SK-MEL-5 (cell line): ENCODE results near the gene C2orf76. TPM values are rescaled to one million over a fixed set of nuclear protein-coding genes. Genes with fewer than 3 reads are reported as not detected.
A peak's percentile ranks its signal among the peaks of the same experiment; 100 is the strongest.
"Not testable (repeated sequence)": the region's sequence is repeated elsewhere in the genome, so short reads cannot be mapped to it uniquely, and the experiment has no call there.

Experiments
- DNase-seq: peaks from one replicate; pipeline ENCODE4 v3.0.0-alpha.2; 2016; ENCODE audit warnings: low read depth, low spot score
- in situ Hi-C: cut with HindIII; loops from 2 replicates; pipeline ENCODE4 v1.10.0; 2016; ENCODE audit warnings: low sequenced_read_pairs, high pct_unique_total_duplicates, low pct_unique_long_range_greater_than_20kb
- total RNA-seq: library from RNA; depleted of rRNA; stranded (reverse); fragments of >200 nt; shearing (Covaris generic); gene quantifications from 2 replicates; pipeline ENCODE4 v1.2.3, GENCODE V29; 2014

Gene C2orf76
- total RNA-seq, 1 experiment from 2014 or later, result 23.8 TPM

- in situ Hi-C loops, result no loop called here
- no peak for DNase-seq
These were observed 77.5 kb downstream of the C2orf76 start for GRCh38 chr2:119289093-119289492.

GRCh38 chr2:119288576-119288975, 78.1 kb downstream of the C2orf76 start:
- in situ Hi-C loops, result no loop called here
- DNase-seq, result no peak

GRCh38 chr2:119286661-119287060, 80.0 kb downstream of the C2orf76 start:
- in situ Hi-C loops, result no loop called here
- no peak for DNase-seq

- DNase-seq, result no peak
- in situ Hi-C loops, result no loop called here
These were observed 82.7 kb downstream of the C2orf76 start for GRCh38 chr2:119283873-119284331.

GRCh38 chr2:119282996-119283511, 83.6 kb downstream of the C2orf76 start:
- in situ Hi-C loops, result no loop called here
- DNase-seq, result no peak

- in situ Hi-C loops, result no loop called here
- DNase-seq, result no peak
These were observed 84.3 kb downstream of the C2orf76 start for GRCh38 chr2:119282146-119282995.

- in situ Hi-C loops, result no loop called here
- DNase-seq, result no peak
These were observed 86.0 kb downstream of the C2orf76 start for GRCh38 chr2:119280680-119281079.

- in situ Hi-C loops, result no loop called here
- DNase-seq, result no peak
These were observed 87.0 kb downstream of the C2orf76 start for GRCh38 chr2:119279666-119280065.

GRCh38 chr2:119278946-119279345, 87.7 kb downstream of the C2orf76 start:
- in situ Hi-C loops, result no loop called here
- DNase-seq, result no peak

- in situ Hi-C loops, DNase-seq: not testable (repeated sequence)
These were observed 88.2 kb downstream of the C2orf76 start for GRCh38 chr2:119278385-119278784.

- in situ Hi-C loops, result no loop called here
- no peak for DNase-seq
These were observed 89.8 kb downstream of the C2orf76 start for GRCh38 chr2:119276864-119277263.

GRCh38 chr2:119267604-119268003, 99.0 kb downstream of the C2orf76 start:
- DNase-seq, result peak; percentile 20
- in situ Hi-C loops, result no loop called here

- in situ Hi-C loops, result no loop called here
- no peak for DNase-seq
These were observed 100.5 kb downstream of the C2orf76 start for GRCh38 chr2:119266091-119266589.

- no peak for DNase-seq
- in situ Hi-C loops, result no loop called here
These were observed 101.0 kb downstream of the C2orf76 start for GRCh38 chr2:119265693-119266066.

GRCh38 chr2:119264781-119265692, 101.6 kb downstream of the C2orf76 start:
- peak; percentile 71 for DNase-seq
- in situ Hi-C loops, result no loop called here

GRCh38 chr2:119263656-119264055, 103.0 kb downstream of the C2orf76 start:
- in situ Hi-C loops, result no loop called here
- no peak for DNase-seq

GRCh38 chr2:119263025-119263424, 103.6 kb downstream of the C2orf76 start:
- in situ Hi-C loops, result no loop called here
- DNase-seq, result no peak
